Testis (tissue), 3 donors: ENCODE results near the gene SEC14L1. TPM values are rescaled to one million over a fixed set of nuclear protein-coding genes. Genes with fewer than 3 reads are reported as not detected.
A peak's percentile ranks its signal among the peaks of the same experiment; 100 is the strongest.
"Not testable (repeated sequence)": the region's sequence is repeated elsewhere in the genome, so short reads cannot be mapped to it uniquely, and the experiment has no call there.

Experiments used
- DNase-seq: peaks from one replicate; pipeline ENCODE4 v3.0.0-alpha.2; 2019
- H3K27ac ChIP-seq, 2 donors: fragments of 200-600 bp; sonication (generic); one replicate each; pipeline ENCODE4 v1.5.1; 2019
- H3K27me3 ChIP-seq: fragments of 200-600 bp; sonication (generic); one replicate; pipeline ENCODE4 v1.5.1; 2019
- H3K36me3 ChIP-seq: fragments of 200-600 bp; sonication (generic); one replicate; pipeline ENCODE4 v1.5.1; 2017; ENCODE audit warnings: low read depth; ENCODE audit errors: missing control alignments
- H3K4me1 ChIP-seq: fragments of 200-600 bp; sonication (generic); one replicate; pipeline ENCODE4 v1.5.1; 2019
- H3K4me3 ChIP-seq, 2 donors: fragments of 200-600 bp; sonication (generic); one replicate each; pipeline ENCODE4 v1.5.1; 2017 to 2019
- H3K9me3 ChIP-seq: fragments of 200-600 bp; sonication (generic); one replicate; pipeline ENCODE4 v1.5.1; 2017
- CTCF ChIP-seq, 3 experiments: fragments of 450-650 bp in 2 of 3; fragments of 200-600 bp in 1 of 3; sonication (generic) in 1 of 3; IDR thresholded peaks; one replicate each; pipeline ENCODE4 v1.5.1; 2016 to 2019; ENCODE audit warnings: antibody characterized with exemption in 3 of 3, mild to moderate bottlenecking in 2 of 3, moderate library complexity in 1 of 3
- POLR2A ChIP-seq: fragments of 450-650 bp; IDR thresholded peaks from one replicate; pipeline ENCODE4 v1.6.1; 2017; ENCODE audit warnings: antibody characterized with exemption, mild to moderate bottlenecking, moderate library complexity
- WGBS, 2 donors: methylation state at CpG; one replicate each; pipeline ENCODE4 v1.1.5; 2018; 5-methylcytosine and 5-hydroxymethylcytosine counted together
- intact Hi-C: fragments of 100-400 bp; cut with DNase I; formaldehyde crosslinking; loops from one replicate; pipeline ENCODE4 v1.15.1; 2023; ENCODE audit warnings: low total_unique reads
- polyA plus RNA-seq: library from polyadenylated mRNA; stranded (reverse); fragments of 350-450 nt; fragmentation: Illumina TruSeq; extraction: RNeasy Lipid Tissue Mini Kit (QIAGEN cat#74804); gene quantifications from one replicate; pipeline ENCODE4 v1.2.3, GENCODE V29; 2014; ENCODE audit warnings: low read depth, low replicate concordance; ENCODE audit not compliant: insufficient read depth
- total RNA-seq, 2 donors: library from RNA; depleted of rRNA; stranded (reverse); fragments of >200 nt; gene quantifications; one replicate each; pipeline ENCODE4 v1.2.3, GENCODE V29; 2016

Gene SEC14L1
- total and polyA plus RNA-seq, 3 donors from 2014 or later: 143 to 262 (median 240) TPM

- TF ChIP-seq CTCF (IDR thresholded peaks at IDR 0.05) (no peak), POLR2A (no peak)
- intact Hi-C loops: no loop called here
- Histone ChIP-seq H3K27ac (peak overlapping the region in 1 of 2 donors; percentile 47), H3K36me3 (no peaks in the 10 kb centered on the region), H3K27me3 (no peaks in the 10 kb centered on the region), H3K4me1 (peaks cover 25% of the 10 kb centered on the region), H3K4me3 (no peak overlapping the region), H3K9me3 (no peaks in the 10 kb centered on the region)
- no peak for DNase-seq
- 84 to 88% methylated on average over 9 of the region's 9 CpGs for WGBS, 2 donors
Measured at GRCh38 chr17:77132411-77133086, 8.2 kb upstream of the SEC14L1 start.

DNA sequence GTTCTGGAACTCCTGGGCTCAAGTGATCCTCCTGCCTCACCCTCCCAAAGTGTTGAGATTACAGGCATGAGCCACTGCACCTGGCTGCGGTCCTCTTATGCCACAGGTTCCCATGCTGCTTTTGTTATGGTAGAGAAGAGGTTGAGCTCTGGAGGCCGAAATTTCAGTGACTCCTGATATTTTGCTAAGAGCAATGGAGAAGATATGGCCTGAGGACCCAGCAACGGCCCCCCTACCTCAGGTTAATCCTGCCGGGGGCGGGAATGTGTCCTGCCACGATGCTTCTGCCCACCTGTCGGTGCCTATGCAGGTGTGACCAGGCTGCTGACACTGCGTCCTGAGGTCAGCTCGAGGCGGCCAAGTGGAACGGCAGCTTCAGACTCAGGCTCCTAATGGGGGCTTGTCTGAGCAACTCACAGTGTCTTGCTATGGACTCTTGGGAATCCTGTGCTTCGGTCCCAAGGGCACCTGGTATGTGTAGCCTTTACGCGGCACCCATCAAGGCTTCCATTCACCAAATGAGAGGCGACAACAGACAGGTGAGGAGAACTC is 7.6 kb upstream of the SEC14L1 start:
- no peak for DNase-seq
- Histone ChIP-seq H3K4me3 (no peak overlapping the region), H3K27ac (no peak overlapping the region), H3K36me3 (no peaks in the 10 kb centered on the region), H3K9me3 (no peaks in the 10 kb centered on the region), H3K4me1 (peaks cover 19% of the 10 kb centered on the region), H3K27me3 (no peaks in the 10 kb centered on the region)
- intact Hi-C loops: no loop called here
- 87 to 91% methylated on average over 13 to 15 of the region's 15 CpGs for WGBS, 2 donors
- no peak for TF ChIP-seq CTCF (IDR thresholded peaks at IDR 0.05)
- TF ChIP-seq POLR2A: no peak

DNA sequence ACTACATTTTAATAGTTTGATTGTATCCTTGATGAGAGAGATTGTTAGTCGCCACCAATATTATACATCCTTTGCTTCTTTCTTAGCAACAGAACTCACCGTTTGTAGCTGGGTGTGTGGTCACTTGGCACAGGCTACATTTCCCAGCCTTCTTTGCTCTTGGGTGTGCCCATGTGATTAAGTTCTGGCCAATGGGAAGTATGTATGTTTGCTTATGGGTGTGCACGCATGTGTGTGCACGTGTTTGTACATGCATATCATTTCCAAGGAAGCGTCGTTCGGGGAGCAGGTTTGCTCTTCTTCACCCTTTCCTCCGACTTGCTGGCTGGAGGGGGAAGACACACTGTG is 4.4 kb upstream of the SEC14L1 start:
- Histone ChIP-seq H3K36me3 (no peaks in the 10 kb centered on the region), H3K27ac (no peak overlapping the region), H3K9me3 (no peaks in the 10 kb centered on the region), H3K4me1 (peaks cover 13% of the 10 kb centered on the region), H3K4me3 (no peak overlapping the region), H3K27me3 (no peaks in the 10 kb centered on the region)
- WGBS, 2 donors: 90 to 93% methylated on average over 8 of the region's 8 CpGs
- DNase-seq: no peak
- no peak for TF ChIP-seq POLR2A
- no peak for TF ChIP-seq CTCF (IDR thresholded peaks at IDR 0.05)
- intact Hi-C loops: no loop called here

GRCh38 chr17:77137111-77137510 is 3.7 kb upstream of the SEC14L1 start:
- TF ChIP-seq POLR2A (no peak), CTCF (IDR thresholded peaks at IDR 0.05) (no peak)
- no peak overlapping the region for H3K4me3 ChIP-seq
- H3K27ac ChIP-seq: no peak overlapping the region
- H3K27me3 ChIP-seq: no peaks in the 10 kb centered on the region
- H3K9me3 ChIP-seq: no peaks in the 10 kb centered on the region
- WGBS, 2 donors: 98 to 100% methylated on average over 1 to 3 of the region's 3 CpGs
- intact Hi-C loops: no loop called here
- peaks cover 18% of the 10 kb centered on the region for H3K4me1 ChIP-seq
- no peak for DNase-seq
- no peaks in the 10 kb centered on the region for H3K36me3 ChIP-seq

DNA sequence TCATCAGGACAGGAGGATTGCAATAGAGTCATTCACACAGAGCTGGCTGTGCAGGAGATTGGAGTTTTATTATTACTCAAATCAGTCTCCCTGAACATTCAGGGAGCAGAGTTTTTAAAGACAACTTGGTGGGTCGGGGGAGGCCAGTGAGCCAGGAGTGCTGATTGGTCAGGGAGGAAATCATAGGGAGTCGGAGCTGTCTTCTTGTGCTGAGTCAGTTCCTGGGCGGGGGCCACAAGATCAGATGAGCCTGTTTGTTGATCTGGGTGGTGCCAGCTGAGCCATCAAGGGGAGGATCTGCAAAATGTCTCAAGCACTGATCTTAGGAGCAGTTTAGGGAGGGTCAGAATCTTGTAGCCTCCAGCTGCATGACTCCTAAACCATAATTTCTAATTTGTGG is 2.9 kb upstream of the SEC14L1 start:
- DNase-seq, H3K36me3 ChIP-seq, intact Hi-C loops, H3K27me3 ChIP-seq, H3K4me3 ChIP-seq, H3K9me3 ChIP-seq: not testable (repeated sequence)
- H3K27ac ChIP-seq: peak overlapping the region in 1 of 2 donors; percentile 14
- WGBS, 2 donors: 85 to 88% methylated on average over 3 of the region's 3 CpGs
- peaks cover 24% of the 10 kb centered on the region for H3K4me1 ChIP-seq
